Liver (tissue), 9 donors: ENCODE measurements around the gene CLEC16A. TPM values are rescaled to one million over a fixed set of nuclear protein-coding genes. Genes with fewer than 3 reads are reported as not detected.

ENCODE experiments used
- DNase-seq: peaks from one replicate; pipeline ENCODE4 v3.0.0-alpha.2; 2017; ENCODE audit warnings: low spot score
- H3K27ac ChIP-seq, 2 donors: one replicate each; pipeline ENCODE4 v1.7.0; 2013; ENCODE audit warnings: inconsistent platforms in 2 of 2, low read length in 2 of 2, control low read depth in 1 of 2, low read depth in 1 of 2, mild to moderate bottlenecking in 1 of 2
- H3K27me3 ChIP-seq, 4 donors: one replicate each; pipeline versions ENCODE4 v1.6.1 to v1.7.0; 2013; ENCODE audit warnings: low read length in 3 of 4, inconsistent platforms in 1 of 4, mild to moderate bottlenecking in 1 of 4, moderate library complexity in 1 of 4; ENCODE audit not compliant: control insufficient read depth in 4 of 4, insufficient read depth in 4 of 4
- H3K36me3 ChIP-seq, 4 donors: one replicate each; pipeline versions ENCODE4 v1.6.1 to v1.7.0; 2013; ENCODE audit warnings: low read length in 3 of 4, mild to moderate bottlenecking in 3 of 4, low read depth in 1 of 4, moderate library complexity in 1 of 4; ENCODE audit not compliant: control insufficient read depth in 4 of 4, insufficient read depth in 3 of 4
- H3K4me1 ChIP-seq, 4 donors: one replicate each; pipeline versions ENCODE4 v1.6.1 to v1.7.0; 2013; ENCODE audit warnings: low read length in 3 of 4, mild to moderate bottlenecking in 3 of 4, moderate library complexity in 1 of 4; ENCODE audit not compliant: control insufficient read depth in 4 of 4, insufficient read depth in 4 of 4
- H3K4me3 ChIP-seq, 3 donors: one replicate each; pipeline versions ENCODE4 v1.6.1 to v1.7.0; 2013; ENCODE audit warnings: low read length in 3 of 3, control low read depth in 1 of 3, low read depth in 1 of 3, mild to moderate bottlenecking in 1 of 3
- H3K9ac ChIP-seq, 2 donors: one replicate each; pipeline ENCODE4 v1.7.0; 2013; ENCODE audit warnings: low read length in 2 of 2, mild to moderate bottlenecking in 2 of 2, moderate library complexity in 2 of 2, control low read depth in 1 of 2, low read depth in 1 of 2
- H3K9me3 ChIP-seq, 4 donors: one replicate each; pipeline versions ENCODE4 v1.6.1 to v1.7.0; 2013; ENCODE audit warnings: low read length in 3 of 4; ENCODE audit not compliant: control insufficient read depth in 4 of 4
- EGR1 ChIP-seq, 2 donors: IDR thresholded peaks; 2 replicates each; pipeline ENCODE4 v1.6.1; 2016 to 2018; ENCODE audit warnings: antibody characterized with exemption in 2 of 2, low read depth in 2 of 2
- FOXA1 ChIP-seq: IDR thresholded peaks from 2 replicates; pipeline ENCODE4 v1.6.1; 2016; ENCODE audit warnings: antibody characterized with exemption
- FOXA2 ChIP-seq: IDR thresholded peaks from 2 replicates; pipeline ENCODE4 v1.6.1; 2016; ENCODE audit warnings: antibody characterized with exemption
- GABPA ChIP-seq, 2 donors: IDR thresholded peaks in 1 of 2; conservative IDR thresholded peaks in 1 of 2; 2 replicates each; pipeline ENCODE4 v1.6.1; 2016; ENCODE audit warnings: antibody characterized with exemption in 2 of 2, mild to moderate bottlenecking in 1 of 2, moderate library complexity in 1 of 2
- HNF4A ChIP-seq, 2 donors: conservative IDR thresholded peaks; 2 replicates each; pipeline ENCODE4 v1.6.1; 2016; ENCODE audit warnings: antibody characterized with exemption in 2 of 2, mild to moderate bottlenecking in 2 of 2
- HNF4G ChIP-seq: IDR thresholded peaks from 2 replicates; pipeline ENCODE4 v1.6.1; 2016; ENCODE audit warnings: antibody characterized with exemption
- NR2F2 ChIP-seq: IDR thresholded peaks from 2 replicates; pipeline ENCODE4 v1.6.1; 2016; ENCODE audit warnings: antibody characterized with exemption
- RAD21 ChIP-seq, 2 donors: IDR thresholded peaks; 2 replicates each; pipeline ENCODE4 v1.6.1; 2016; ENCODE audit warnings: antibody characterized with exemption in 2 of 2, mild to moderate bottlenecking in 2 of 2
- RXRA ChIP-seq, 2 donors: IDR thresholded peaks; 2 replicates each; pipeline ENCODE4 v1.6.1; 2017 to 2018; ENCODE audit warnings: antibody characterized with exemption in 2 of 2, mild to moderate bottlenecking in 1 of 2
- SP1 ChIP-seq: IDR thresholded peaks from 2 replicates; pipeline ENCODE4 v1.6.1; 2018; ENCODE audit warnings: antibody characterized with exemption, mild to moderate bottlenecking
- TAF1 ChIP-seq: conservative IDR thresholded peaks from 2 replicates; pipeline ENCODE4 v1.6.1; 2016; ENCODE audit warnings: antibody characterized with exemption, mild to moderate bottlenecking
- YY1 ChIP-seq: IDR thresholded peaks from 2 replicates; pipeline ENCODE4 v1.6.1; 2016; ENCODE audit warnings: antibody characterized with exemption, mild to moderate bottlenecking
- WGBS: extraction: QIAGEN DNeasy Blood & Tissue Kit; methylation state at CpG from one replicate; pipeline ENCODE4 v1.1.7; 2013; 5-methylcytosine and 5-hydroxymethylcytosine counted together
- polyA plus RNA-seq, 2 donors: library from polyadenylated mRNA; stranded (reverse) in 1 of 2; unstranded in 1 of 2; fragments of 200-250 nt in 1 of 2; fragments of >200 nt in 1 of 2; fragmentation: Nextera tagmentation in 1 of 2; extraction: Ambion mirVana in 1 of 2; gene quantifications; one replicate each; pipeline versions ENCODE4 v1.2.1 to v1.2.3, GENCODE V29; 2013 to 2015
- total RNA-seq, 2 donors: library from RNA; depleted of rRNA; stranded (reverse); fragments of >200 nt; gene quantifications; one replicate each; pipeline ENCODE4 v1.2.3, GENCODE V29; 2014
- TF ChIP-seq, protein P1 (sequence below): IDR thresholded peaks from 2 replicates; pipeline ENCODE4 v1.6.1; 2016; ENCODE audit warnings: antibody characterized with exemption
- TF ChIP-seq, protein P2 (sequence below): fragments of 150-350 bp; IDR thresholded peaks from 2 replicates; pipeline ENCODE4 v1.5.1; 2017; ENCODE audit warnings: improper control_type of control experiment, low read depth, low read length; ENCODE audit not compliant: missing input control
- TF ChIP-seq, protein P3 (sequence below): IDR thresholded peaks from 2 replicates; pipeline ENCODE4 v1.6.1; 2016; ENCODE audit warnings: antibody characterized with exemption
- TF ChIP-seq, protein P4 (sequence below): IDR thresholded peaks from 2 replicates; pipeline ENCODE4 v1.6.1; 2016; ENCODE audit warnings: antibody characterized with exemption
- donor health status: healthy.
- donor health status: healthy.
- donor health status: healthy.
- donor health status: healthy.
- donor health status: healthy.

The CLEC16A gene
- total and polyA plus RNA-seq, 4 donors = 9.7 to 23.0 (median 17.4) TPM

DNA sequence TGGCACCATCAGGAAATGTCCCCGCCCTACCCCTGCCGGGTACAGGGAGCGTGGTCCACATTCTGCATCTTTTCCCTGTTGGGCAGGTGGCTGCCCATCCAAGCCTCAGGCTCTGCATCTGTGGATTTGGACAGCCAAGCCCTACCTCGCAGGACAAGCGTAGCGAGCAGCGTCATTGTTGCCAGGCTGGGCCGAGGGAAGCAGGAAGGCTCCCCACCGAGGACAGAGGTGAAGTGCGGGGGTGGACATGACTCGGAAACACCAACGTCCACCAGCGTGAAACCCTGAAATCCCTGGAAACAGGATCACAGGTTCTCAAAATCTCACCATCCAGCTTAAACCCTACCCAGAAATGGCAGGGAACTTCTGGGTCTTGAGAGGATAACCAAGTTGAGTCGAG lies 238.0 kb downstream of the CLEC16A start:
- Histone ChIP-seq H3K9ac (no peak overlapping the region), H3K36me3 (peaks cover 0 to 8% (median 2%) of the 10 kb centered on the region in 4 donors), H3K9me3 (no peaks in the 10 kb centered on the region), H3K4me1 (no peaks in the 10 kb centered on the region), H3K4me3 (no peak overlapping the region), H3K27me3 (no peaks in the 10 kb centered on the region), H3K27ac (no peak overlapping the region)
- WGBS = 90% methylated on average over 14 of the region's 14 CpGs
- no peak for DNase-seq
- no peak for TF ChIP-seq NR2F2
- no peak for TF ChIP-seq RXRA (IDR thresholded peaks at IDR 0.05)
- no peak for TF ChIP-seq YY1
- TF ChIP-seq RAD21 (IDR thresholded peaks at IDR 0.05) = no peak
- no peak for TF ChIP-seq GABPA (IDR thresholded peaks at IDR 0.05 in 1 of 2, conservative IDR thresholded peaks at IDR 0.05 in 1 of 2)

DNA sequence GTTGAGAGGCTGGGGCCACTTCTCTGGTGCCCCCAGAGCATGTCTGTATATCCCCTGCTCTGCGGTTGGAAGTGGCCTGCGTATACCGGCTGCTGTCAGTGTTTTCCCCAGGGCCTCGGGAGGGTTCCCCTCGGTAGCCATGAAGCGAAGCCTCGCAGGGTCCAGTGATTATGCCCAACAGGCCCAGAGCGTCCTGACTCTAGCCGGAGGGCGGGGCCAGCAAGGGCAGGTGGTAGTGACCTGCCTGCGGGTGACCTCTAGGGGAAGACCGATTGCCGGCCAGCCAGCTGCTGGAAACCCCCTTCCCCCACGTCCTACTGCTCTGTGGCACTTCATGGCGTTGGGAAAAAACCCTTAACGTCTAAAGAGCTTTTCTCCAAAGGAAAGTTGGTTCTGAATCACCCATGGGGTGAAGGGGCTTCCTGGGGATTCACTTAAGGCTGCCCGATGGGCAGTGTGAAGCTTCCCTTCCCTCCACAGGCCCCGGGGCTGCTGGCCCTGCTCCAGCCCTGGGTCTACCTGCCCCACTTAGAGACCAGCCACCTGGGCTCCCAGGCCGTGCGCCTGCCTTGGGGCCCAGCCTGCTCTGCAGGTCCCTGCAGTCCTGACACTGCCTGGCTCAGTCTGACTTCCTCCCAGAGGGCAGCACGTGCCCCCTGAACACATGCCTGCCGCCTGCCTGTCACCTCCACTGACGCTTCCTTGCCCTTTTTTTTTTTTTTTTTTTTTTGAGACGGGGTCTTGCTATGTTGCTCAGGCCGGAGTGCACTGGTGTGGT lies 238.9 kb downstream of the CLEC16A start:
- Histone ChIP-seq H3K27me3 (no peaks in the 10 kb centered on the region), H3K9ac (no peak overlapping the region), H3K9me3 (no peaks in the 10 kb centered on the region), H3K4me1 (no peaks in the 10 kb centered on the region), H3K27ac (no peak overlapping the region), H3K4me3 (no peak overlapping the region), H3K36me3 (peaks cover 0 to 8% (median 2%) of the 10 kb centered on the region in 4 donors)
- TF ChIP-seq, protein P1, sequence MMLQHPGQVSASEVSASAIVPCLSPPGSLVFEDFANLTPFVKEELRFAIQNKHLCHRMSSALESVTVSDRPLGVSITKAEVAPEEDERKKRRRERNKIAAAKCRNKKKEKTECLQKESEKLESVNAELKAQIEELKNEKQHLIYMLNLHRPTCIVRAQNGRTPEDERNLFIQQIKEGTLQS = no peak
- TF ChIP-seq RAD21 (IDR thresholded peaks at IDR 0.05) = peak in 1 of 2 donors; percentile 47
- peak; percentile 40 for DNase-seq
- WGBS = 84% methylated on average over 25 of the region's 25 CpGs

DNA sequence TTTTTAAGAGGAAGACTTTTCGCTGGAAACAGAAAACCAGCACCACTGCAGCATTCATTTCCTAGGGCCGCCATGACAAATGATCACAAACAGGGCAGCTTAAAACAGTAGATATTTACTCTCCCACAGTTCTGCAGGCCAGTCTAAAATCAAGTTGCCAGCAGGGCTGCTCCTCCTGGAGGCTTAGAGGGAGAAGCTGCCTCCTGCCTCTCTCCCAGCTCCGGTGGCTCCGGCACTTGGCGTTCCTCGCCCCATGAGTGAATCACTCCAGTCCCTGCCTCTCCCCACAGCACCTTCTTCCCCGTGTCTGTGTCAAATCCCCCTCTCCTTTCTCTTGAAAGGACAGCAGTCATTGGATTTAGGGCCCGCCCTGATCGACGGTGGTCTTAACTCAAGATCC lies 239.6 kb downstream of the CLEC16A start:
- H3K27me3 ChIP-seq = no peaks in the 10 kb centered on the region
- no peak overlapping the region for H3K27ac ChIP-seq
- peaks cover 0 to 5% (median 2%) of the 10 kb centered on the region in 4 donors for H3K36me3 ChIP-seq
- H3K4me3 ChIP-seq = no peak overlapping the region
- H3K9ac ChIP-seq = no peak overlapping the region
- DNase-seq = no peak
- WGBS = 98% methylated on average over 10 of the region's 10 CpGs
- no peaks in the 10 kb centered on the region for H3K9me3 ChIP-seq
- TF ChIP-seq RXRA (IDR thresholded peaks at IDR 0.05) (no peak), NR2F2 (no peak), GABPA (IDR thresholded peaks at IDR 0.05 in 1 of 2, conservative IDR thresholded peaks at IDR 0.05 in 1 of 2) (no peak), SP1 (no peak), EGR1 (IDR thresholded peaks at IDR 0.05; ENCODE audit: low read depth in 2 of 2) (no peak), FOXA1 (no peak), FOXA2 (no peak), YY1 (no peak), HNF4A (conservative IDR thresholded peaks at IDR 0.05) (no peak), TAF1 (no peak), HNF4G (no peak)
- TF ChIP-seq, protein P1 = no peak
- TF ChIP-seq, protein P2, sequence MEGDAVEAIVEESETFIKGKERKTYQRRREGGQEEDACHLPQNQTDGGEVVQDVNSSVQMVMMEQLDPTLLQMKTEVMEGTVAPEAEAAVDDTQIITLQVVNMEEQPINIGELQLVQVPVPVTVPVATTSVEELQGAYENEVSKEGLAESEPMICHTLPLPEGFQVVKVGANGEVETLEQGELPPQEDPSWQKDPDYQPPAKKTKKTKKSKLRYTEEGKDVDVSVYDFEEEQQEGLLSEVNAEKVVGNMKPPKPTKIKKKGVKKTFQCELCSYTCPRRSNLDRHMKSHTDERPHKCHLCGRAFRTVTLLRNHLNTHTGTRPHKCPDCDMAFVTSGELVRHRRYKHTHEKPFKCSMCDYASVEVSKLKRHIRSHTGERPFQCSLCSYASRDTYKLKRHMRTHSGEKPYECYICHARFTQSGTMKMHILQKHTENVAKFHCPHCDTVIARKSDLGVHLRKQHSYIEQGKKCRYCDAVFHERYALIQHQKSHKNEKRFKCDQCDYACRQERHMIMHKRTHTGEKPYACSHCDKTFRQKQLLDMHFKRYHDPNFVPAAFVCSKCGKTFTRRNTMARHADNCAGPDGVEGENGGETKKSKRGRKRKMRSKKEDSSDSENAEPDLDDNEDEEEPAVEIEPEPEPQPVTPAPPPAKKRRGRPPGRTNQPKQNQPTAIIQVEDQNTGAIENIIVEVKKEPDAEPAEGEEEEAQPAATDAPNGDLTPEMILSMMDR = no peak
- TF ChIP-seq, protein P3, sequence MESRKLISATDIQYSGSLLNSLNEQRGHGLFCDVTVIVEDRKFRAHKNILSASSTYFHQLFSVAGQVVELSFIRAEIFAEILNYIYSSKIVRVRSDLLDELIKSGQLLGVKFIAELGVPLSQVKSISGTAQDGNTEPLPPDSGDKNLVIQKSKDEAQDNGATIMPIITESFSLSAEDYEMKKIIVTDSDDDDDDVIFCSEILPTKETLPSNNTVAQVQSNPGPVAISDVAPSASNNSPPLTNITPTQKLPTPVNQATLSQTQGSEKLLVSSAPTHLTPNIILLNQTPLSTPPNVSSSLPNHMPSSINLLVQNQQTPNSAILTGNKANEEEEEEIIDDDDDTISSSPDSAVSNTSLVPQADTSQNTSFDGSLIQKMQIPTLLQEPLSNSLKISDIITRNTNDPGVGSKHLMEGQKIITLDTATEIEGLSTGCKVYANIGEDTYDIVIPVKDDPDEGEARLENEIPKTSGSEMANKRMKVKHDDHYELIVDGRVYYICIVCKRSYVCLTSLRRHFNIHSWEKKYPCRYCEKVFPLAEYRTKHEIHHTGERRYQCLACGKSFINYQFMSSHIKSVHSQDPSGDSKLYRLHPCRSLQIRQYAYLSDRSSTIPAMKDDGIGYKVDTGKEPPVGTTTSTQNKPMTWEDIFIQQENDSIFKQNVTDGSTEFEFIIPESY = no peak
- TF ChIP-seq, protein P4, sequence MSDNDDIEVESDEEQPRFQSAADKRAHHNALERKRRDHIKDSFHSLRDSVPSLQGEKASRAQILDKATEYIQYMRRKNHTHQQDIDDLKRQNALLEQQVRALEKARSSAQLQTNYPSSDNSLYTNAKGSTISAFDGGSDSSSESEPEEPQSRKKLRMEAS = no peak
- H3K4me1 ChIP-seq = no peaks in the 10 kb centered on the region
